ENCODE measurements around the gene ADAMTS7.
"Not testable (repeated sequence)": the region's sequence is repeated elsewhere in the genome, so short reads cannot be mapped to it uniquely, and the experiment has no call there.

Gene ADAMTS7

DNA sequence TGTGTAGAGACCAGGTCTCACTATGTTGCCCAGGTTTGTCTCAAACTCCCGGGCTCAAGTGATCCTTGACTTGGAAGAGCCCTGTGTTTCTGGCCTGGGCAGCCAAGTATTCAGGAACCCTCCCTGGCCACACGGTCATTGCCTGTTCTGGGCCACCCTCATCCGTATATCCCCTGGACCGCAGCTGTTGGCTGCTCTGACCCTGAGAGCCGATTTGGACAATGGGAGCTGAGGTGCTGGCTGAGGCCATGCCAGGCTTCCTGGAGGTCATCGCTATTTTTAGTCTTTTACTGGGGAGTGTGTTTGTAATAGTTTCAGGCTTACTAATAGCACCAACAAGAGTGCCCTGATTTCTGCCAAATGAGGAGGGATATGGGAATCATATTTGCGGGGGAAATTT is 60.7 kb downstream of the ADAMTS7 start:
- Mint-ChIP-seq H3K4me3 (no peak overlapping the region), H3K36me3 (ENCODE audit: low read depth) (no peaks in the 10 kb centered on the region), H3K27me3 (no peaks in the 10 kb centered on the region), H3K27ac (no peak overlapping the region), H3K4me1 (ENCODE audit: low read depth) (peaks cover 4% of the 10 kb centered on the region), H3K9me3 (no peaks in the 10 kb centered on the region)

DNA sequence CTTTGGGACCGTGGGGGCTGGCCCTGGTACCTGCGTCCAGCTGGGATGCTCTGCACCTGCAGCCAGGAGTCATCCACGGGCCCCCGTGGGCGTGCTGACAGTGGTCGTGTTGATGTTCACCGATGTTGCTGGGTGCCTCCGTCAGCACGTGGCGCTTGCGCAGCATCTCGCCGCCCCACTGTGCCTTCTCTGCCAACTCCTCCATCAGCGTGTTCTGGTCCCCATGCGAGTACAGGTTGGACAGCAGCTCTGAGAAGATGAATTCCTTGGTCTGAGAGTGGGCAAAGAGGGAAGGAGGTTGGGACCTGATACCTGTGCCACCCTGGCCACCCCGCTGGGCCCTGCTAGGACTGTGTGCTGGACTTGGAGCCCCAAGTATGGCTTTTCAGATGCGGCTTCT is 61.4 kb downstream of the ADAMTS7 start:
- no peaks in the 10 kb centered on the region for H3K36me3 Mint-ChIP-seq (ENCODE audit: low read depth)

DNA sequence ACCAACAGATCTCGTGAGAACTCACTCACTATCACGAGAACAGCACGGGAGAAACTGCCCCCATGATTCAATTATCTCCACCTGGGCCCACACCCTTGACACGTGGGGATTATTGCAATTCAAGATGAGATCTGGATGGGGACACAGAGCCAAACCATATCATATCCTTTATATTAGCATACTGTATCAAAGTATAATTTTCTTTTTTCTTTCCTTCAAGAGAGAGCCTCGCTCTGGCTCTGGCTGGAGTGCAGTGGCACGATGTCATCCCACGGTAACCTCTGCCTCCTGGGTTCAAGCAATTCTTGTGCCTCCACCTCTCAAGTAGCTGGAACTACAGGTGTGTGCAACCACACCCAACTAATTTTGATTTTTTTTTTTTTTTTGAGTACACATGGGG is 63.4 kb downstream of the ADAMTS7 start:
- not testable (repeated sequence) for H3K27me3 Mint-ChIP-seq; H3K4me3 Mint-ChIP-seq; H3K36me3 Mint-ChIP-seq (ENCODE audit: low read depth)

More for the DNA sequence above, 61.4 kb downstream of the ADAMTS7 start:
- H3K27me3 Mint-ChIP-seq, result no peaks in the 10 kb centered on the region
- no peaks in the 10 kb centered on the region for H3K9me3 Mint-ChIP-seq
- no peak overlapping the region for H3K27ac Mint-ChIP-seq
- H3K4me3 Mint-ChIP-seq, result no peak overlapping the region
- H3K4me1 Mint-ChIP-seq (ENCODE audit: low read depth), result peaks cover 4% of the 10 kb centered on the region

DNA sequence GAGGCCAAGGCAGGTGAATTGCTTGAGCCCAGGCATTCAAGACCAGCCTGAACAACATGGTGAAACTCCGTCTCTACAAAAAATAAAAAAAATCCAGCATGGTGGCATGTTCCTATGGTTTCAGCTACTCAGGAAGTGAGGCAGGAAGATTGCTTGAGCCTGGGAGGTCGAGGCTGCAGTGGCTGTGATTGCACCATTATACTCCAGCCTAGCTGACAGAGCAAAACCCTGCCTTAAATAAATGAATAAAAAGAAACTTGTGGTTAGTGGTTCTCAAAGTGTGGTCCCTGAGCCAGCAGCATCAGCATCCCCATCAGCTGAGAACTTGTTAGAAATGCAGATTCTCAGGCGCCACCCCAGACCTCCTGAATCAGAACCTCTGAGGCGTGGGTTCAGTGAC is 69.6 kb downstream of the ADAMTS7 start:
- H3K9me3 Mint-ChIP-seq; H3K4me1 Mint-ChIP-seq (ENCODE audit: low read depth); H3K27me3 Mint-ChIP-seq; H3K36me3 Mint-ChIP-seq (ENCODE audit: low read depth); H3K27ac Mint-ChIP-seq; H3K4me3 Mint-ChIP-seq: not testable (repeated sequence)

More for the DNA sequence above, 63.4 kb downstream of the ADAMTS7 start:
- H3K27ac Mint-ChIP-seq; H3K4me1 Mint-ChIP-seq (ENCODE audit: low read depth); H3K9me3 Mint-ChIP-seq: not testable (repeated sequence)

DNA sequence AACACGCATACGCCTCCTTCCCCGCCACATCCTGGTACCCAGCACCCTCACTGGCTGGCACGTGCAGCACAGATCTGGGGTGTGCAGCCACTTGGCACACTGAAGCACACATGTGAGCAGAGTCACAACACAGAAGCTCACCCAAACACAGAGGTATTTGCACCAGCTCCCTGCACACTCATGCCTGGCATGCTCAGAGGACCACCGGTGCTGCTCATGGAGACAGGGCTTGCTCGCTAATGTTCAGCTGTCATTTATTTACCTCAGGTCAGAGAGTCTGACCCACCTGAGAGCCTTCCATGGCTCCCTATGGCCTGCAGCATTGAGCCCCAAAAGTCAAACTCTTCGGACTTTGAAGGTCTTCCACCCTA is 70.4 kb downstream of the ADAMTS7 start:
- Mint-ChIP-seq H3K4me1 (ENCODE audit: low read depth) (peaks cover 3% of the 10 kb centered on the region), H3K27ac (no peak overlapping the region), H3K36me3 (ENCODE audit: low read depth) (no peaks in the 10 kb centered on the region), H3K4me3 (no peak overlapping the region), H3K27me3 (no peaks in the 10 kb centered on the region), H3K9me3 (no peaks in the 10 kb centered on the region)

DNA sequence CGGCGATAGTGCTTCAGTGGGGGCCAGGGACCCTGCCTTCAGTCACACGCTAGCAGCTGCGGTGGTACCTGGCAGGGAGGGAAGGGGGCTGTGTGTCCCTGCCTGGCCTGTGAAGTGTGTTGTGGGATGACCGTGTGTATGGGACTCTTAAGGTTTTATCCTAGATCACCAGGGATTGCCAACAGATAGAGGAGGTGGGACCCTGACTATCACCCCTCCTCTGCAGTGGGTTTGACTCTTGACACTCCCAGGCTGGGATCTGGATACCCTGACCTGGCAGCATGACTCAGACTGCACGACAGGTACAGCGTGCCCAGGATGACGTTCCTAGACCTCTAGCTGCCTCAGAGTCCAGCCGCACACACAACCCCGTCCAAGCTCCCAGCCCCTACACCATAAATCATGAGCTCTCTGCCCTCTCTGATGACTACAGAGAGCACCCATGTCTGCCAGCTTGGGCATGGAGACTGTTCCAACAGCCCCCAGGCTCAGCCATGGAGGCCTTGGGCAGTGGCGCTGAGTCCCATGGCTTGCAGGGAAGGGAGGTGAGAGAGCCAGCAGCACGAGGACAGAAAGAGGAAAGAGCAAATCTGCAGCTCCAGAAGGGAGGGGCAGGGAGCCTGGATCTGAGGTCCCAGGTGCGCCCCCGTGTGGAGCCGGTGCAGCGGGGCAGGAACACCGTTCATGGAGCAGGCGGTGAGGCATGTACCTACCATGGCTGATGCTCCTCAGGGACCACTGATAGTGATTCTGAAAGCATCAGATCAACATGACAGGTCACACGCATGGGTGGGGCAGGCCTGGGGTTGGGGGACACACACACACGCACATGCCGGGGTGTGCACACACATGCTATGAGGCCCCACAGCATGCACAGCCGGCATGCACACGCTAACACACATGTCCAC is 71.0 kb downstream of the ADAMTS7 start:
- no peaks in the 10 kb centered on the region for H3K9me3 Mint-ChIP-seq
- no peak overlapping the region for H3K27ac Mint-ChIP-seq
- no peaks in the 10 kb centered on the region for H3K36me3 Mint-ChIP-seq (ENCODE audit: low read depth)
- peaks cover 3% of the 10 kb centered on the region for H3K4me1 Mint-ChIP-seq (ENCODE audit: low read depth)
- H3K4me3 Mint-ChIP-seq, result no peak overlapping the region
- no peaks in the 10 kb centered on the region for H3K27me3 Mint-ChIP-seq

DNA sequence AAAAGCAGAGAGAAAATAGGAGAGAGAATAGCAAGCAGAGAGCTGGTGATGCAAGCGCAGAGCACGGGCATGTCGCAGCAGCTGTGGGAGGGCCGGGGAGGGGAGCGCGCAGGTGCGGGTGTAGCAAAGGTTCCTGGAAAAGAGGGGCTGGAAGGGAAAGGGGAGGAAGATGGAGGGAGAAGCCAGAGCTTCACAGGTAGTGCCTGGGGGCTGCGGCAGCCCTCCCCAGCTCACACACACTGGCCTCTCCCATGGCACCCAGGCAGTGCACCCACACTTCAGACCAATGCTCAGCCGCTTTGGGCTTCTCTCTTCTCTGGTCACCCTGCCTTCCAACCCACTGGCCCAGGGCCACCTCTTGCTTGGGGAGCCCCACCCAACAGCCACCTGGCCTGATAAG is 72.1 kb downstream of the ADAMTS7 start:
- Mint-ChIP-seq H3K4me3 (no peak overlapping the region), H3K27ac (no peak overlapping the region), H3K27me3 (no peaks in the 10 kb centered on the region), H3K4me1 (ENCODE audit: low read depth) (peaks cover 3% of the 10 kb centered on the region), H3K9me3 (no peaks in the 10 kb centered on the region), H3K36me3 (ENCODE audit: low read depth) (no peaks in the 10 kb centered on the region)

DNA sequence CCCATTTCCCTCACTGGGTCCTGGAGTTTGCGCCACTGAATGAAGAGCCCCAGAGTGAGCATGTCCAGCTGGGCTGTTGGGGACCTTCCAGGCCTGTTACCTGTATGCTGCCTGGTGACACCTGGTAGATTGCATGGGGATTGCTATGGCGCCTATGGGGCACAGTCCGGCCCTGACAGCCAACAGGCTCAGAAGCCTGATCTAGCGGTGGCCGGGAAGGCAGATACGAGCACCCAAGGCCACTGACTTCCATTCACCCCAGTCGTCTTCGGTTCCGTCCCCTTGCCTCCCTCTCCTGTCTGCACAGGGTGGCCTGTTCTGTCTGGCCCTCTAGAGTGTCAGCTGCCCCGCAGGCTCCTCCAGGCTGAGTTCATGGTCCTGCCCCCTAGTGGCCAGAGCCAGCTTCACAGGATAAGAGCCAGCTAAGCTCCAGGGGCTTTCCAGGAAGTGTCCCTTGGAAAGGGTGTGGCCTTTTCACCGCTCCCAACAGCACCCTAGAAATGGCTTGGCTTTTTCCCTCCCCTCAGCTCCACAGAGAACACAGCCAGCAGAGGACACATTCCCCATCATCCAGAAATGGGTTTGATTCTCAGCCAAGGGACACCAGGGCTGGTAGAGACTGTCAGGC is 73.2 kb downstream of the ADAMTS7 start:
- not testable (repeated sequence) for H3K9me3 Mint-ChIP-seq; H3K27ac Mint-ChIP-seq; H3K36me3 Mint-ChIP-seq (ENCODE audit: low read depth); H3K4me1 Mint-ChIP-seq (ENCODE audit: low read depth); H3K27me3 Mint-ChIP-seq; H3K4me3 Mint-ChIP-seq

DNA sequence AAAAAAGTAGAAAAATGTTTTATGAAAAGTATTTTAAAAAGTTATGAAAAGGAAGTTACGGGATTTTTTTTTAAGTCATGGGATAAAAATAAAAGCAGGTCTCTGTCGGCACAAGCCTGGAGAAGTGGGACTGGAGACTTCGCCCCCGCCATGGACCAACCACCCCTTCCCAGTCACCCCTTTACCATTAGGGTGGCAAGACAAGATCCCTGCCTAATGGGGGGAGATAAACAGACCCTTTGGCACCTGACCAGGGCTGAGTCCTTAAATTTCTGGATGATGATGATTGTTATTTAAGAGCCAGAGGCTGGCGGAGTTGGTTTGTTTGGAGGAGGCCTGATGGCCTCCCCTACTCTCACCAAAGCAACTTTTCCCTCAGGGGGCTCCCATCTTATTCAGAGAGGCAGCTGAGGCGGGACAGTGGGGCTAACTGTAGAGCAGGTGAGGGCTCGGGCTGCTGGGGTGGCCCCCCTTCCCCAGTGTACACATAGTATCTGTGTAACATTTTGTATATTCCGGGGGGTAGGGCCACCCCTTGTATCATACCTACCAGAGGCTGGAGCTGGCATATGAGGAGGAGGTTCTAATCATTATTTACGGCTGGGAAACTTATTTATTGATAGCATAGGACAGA is 74.0 kb downstream of the ADAMTS7 start:
- Mint-ChIP-seq H3K9me3 (no peaks in the 10 kb centered on the region), H3K4me1 (ENCODE audit: low read depth) (peaks cover 3% of the 10 kb centered on the region), H3K4me3 (no peak overlapping the region), H3K36me3 (ENCODE audit: low read depth) (no peaks in the 10 kb centered on the region), H3K27ac (no peak overlapping the region), H3K27me3 (no peaks in the 10 kb centered on the region)

DNA sequence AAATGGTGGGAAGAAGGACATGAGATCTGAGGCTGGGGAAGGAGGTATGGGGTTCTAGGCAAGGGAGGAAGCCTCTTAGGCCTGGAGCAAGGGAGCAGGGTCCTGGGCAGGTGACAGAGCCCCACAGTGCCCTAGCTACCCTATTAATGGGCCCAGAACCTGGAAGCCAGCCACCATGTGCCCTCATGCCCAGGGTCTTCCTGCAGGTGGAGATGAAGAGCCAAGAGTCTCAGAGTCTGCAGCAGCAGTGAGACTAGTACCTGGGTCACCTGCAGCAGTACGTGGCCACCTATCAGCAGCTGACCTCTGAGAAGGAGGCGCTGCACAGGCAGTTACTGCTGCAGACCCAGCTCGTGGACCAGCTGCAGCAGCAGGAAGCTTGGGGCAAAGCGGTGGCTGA is 75.0 kb downstream of the ADAMTS7 start:
- H3K4me1 Mint-ChIP-seq (ENCODE audit: low read depth); H3K36me3 Mint-ChIP-seq (ENCODE audit: low read depth); H3K9me3 Mint-ChIP-seq; H3K27me3 Mint-ChIP-seq; H3K4me3 Mint-ChIP-seq; H3K27ac Mint-ChIP-seq: not testable (repeated sequence)

DNA sequence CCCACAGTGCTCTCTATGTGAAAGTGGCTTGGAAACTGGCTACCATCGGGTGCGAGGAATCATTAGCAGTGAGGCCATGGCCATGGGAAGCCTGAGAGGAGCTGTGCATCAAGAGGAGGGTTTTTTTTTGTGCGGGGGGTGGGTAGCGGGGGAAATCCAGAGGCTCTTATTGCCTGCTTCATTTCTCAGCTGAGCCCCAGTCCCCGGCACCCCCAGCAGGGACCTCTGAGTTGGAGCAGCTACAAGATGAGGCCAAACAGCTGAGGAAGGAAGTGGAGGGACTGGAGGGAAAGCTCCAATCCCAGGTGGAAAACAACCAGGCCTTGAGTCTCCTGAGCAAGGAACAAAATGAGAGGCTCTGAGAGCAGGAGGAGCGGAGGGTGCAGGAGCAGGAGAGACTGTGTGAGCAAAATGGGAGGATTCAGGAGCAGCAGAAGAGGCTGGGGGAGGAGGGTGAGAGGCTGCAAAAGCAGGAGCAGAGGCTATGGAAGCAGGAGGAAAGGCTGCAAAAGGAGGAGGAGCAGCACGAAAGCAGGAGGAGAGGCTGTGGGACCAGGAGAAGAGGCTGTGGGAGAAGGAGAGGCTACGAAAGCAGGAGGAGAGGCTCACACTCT is 76.7 kb downstream of the ADAMTS7 start:
- H3K36me3 Mint-ChIP-seq (ENCODE audit: low read depth), result no peaks in the 10 kb centered on the region
- no peaks in the 10 kb centered on the region for H3K4me1 Mint-ChIP-seq (ENCODE audit: low read depth)
- H3K27me3 Mint-ChIP-seq, result peaks cover 5% of the 10 kb centered on the region
- no peak overlapping the region for H3K4me3 Mint-ChIP-seq
- H3K27ac Mint-ChIP-seq, result no peak overlapping the region
- H3K9me3 Mint-ChIP-seq, result no peaks in the 10 kb centered on the region

DNA sequence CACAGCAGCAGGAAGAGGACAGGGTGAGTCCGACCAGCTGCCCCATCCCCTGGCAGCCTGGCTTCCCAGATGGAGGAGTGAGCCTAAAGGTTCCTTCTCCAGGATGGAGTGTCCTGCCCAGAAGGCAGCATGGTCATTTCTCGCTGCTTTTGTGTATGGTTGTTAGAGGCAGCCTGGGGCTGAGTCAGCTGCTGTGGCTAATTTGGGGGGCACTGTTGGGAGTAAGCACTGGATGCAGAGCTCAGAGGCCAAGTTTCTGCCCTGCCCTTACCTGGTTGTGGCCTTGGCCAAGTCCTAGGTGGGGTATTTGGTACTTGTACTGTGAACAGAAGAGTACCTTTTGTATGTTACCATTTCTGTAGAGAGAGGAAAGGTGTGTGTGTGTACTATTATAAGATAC is 78.6 kb downstream of the ADAMTS7 start:
- peaks cover 5% of the 10 kb centered on the region for H3K27me3 Mint-ChIP-seq
- no peaks in the 10 kb centered on the region for H3K9me3 Mint-ChIP-seq
- no peaks in the 10 kb centered on the region for H3K4me1 Mint-ChIP-seq (ENCODE audit: low read depth)
- H3K36me3 Mint-ChIP-seq (ENCODE audit: low read depth), result no peaks in the 10 kb centered on the region
- peak overlapping the region; percentile 31 for H3K27ac Mint-ChIP-seq
- no peak overlapping the region for H3K4me3 Mint-ChIP-seq

DNA sequence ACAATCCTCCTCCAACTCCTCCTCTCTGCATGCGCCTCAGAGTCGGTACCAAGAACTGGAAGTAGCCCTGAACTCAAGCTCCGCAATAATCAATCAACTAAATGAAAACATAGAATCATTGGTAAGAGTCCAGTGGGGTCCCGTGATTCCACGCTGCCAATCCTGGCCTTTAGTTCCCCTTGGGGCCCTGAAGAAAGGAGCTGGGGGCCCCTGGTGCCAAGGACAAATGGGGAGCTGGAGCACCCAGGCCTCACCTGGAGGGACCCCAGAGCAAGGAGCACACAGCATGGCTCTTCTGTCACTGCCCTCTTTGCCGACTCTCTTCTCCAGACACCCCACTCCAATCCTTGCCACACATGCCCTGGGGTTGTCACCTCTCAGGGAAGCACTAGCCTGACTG is 80.3 kb downstream of the ADAMTS7 start:
- Mint-ChIP-seq H3K27ac (no peak overlapping the region), H3K9me3 (no peaks in the 10 kb centered on the region), H3K36me3 (ENCODE audit: low read depth) (no peaks in the 10 kb centered on the region), H3K27me3 (peaks cover 5% of the 10 kb centered on the region), H3K4me1 (ENCODE audit: low read depth) (no peaks in the 10 kb centered on the region), H3K4me3 (no peak overlapping the region)

DNA sequence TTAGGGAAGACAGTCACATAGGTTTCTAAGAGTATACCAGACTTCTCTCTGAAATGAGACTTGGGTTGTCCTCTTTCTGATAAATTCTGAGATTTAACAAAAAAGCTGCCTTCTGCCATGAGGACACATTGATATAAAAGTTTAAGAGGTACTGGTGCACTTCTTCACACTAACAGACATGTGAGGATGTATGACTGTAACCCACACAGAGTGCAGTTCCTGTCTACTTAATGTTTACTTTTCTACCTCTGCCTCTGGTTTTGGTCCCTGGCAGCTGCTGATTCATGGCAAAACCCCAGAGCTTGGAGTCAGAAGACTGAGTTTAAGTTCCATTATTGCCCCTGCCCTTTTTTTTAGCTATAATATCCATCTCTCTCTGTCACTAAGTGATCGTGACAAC is 82.8 kb downstream of the ADAMTS7 start:
- H3K27ac Mint-ChIP-seq; H3K4me1 Mint-ChIP-seq (ENCODE audit: low read depth); H3K9me3 Mint-ChIP-seq; H3K4me3 Mint-ChIP-seq; H3K36me3 Mint-ChIP-seq (ENCODE audit: low read depth); H3K27me3 Mint-ChIP-seq: not testable (repeated sequence)

DNA sequence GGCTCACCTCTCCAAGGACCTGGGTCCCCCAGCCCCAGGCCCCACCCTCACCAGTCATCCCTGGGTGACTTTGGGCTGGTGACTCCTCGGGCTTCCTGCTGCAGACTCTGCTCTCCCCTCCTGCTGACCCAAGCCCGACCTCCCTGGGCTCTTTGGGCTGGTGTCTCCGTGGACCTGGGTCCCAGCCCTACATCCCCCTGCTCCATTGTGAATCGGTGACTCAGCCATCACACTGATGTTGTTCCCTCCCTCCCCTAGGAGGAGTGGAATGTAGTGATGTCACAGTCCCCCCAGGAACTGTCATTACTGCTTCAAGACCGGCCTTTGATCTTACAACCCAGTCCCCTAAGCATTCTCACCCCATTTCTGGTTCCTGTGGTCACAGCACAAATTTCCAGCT is 83.7 kb downstream of the ADAMTS7 start:
- H3K27ac Mint-ChIP-seq, result no peak overlapping the region
- H3K4me1 Mint-ChIP-seq (ENCODE audit: low read depth), result no peaks in the 10 kb centered on the region
- peaks cover 5% of the 10 kb centered on the region for H3K27me3 Mint-ChIP-seq
- no peaks in the 10 kb centered on the region for H3K9me3 Mint-ChIP-seq
- H3K4me3 Mint-ChIP-seq, result no peak overlapping the region
- no peaks in the 10 kb centered on the region for H3K36me3 Mint-ChIP-seq (ENCODE audit: low read depth)

Data from stimulated activated naive CD8-positive, alpha-beta T cell treated with anti-CD3 and anti-CD28 coated beads, Interleukin-15, Interleukin-2, amounts not matched to agents 100 ng/mL and 50 ng/mL, for 24 hours (primary cell).